Astrocyte (in vitro differentiated cells and primary cell): Measurements from ENCODE around the gene MRTFA. TPM values are rescaled to one million over a fixed set of nuclear protein-coding genes. Genes with fewer than 3 reads are reported as not detected.

Experiments used
- DNase-seq: peaks from one replicate; pipeline ENCODE4 v3.0.0-alpha.2; 2010; ENCODE audit warnings: low read depth
- FAIRE-seq: peaks from 2 replicates; lab custom pipeline; 2011; peaks lifted over from hg19 to GRCh38; lab: Jason Lieb, UNC
- H2AFZ ChIP-seq: 2 replicates; pipeline ENCODE4 v1.6.0; 2012; ENCODE audit warnings: low read depth, low read length, inconsistent platforms
- H3K27ac ChIP-seq: 2 replicates; pipeline ENCODE4 v1.5.1; 2011; ENCODE audit warnings: low read depth, low read length, inconsistent platforms
- H3K27me3 ChIP-seq: 2 replicates; pipeline ENCODE4 v1.6.0; 2011; ENCODE audit warnings: low read length, inconsistent platforms; ENCODE audit not compliant: insufficient read depth
- H3K36me3 ChIP-seq: 2 replicates; pipeline ENCODE4 v1.5.1; 2011; ENCODE audit warnings: low read length, inconsistent platforms; ENCODE audit not compliant: insufficient read depth
- H3K4me1 ChIP-seq: 2 replicates; pipeline ENCODE4 v1.5.1; 2011; ENCODE audit warnings: low read length, inconsistent platforms; ENCODE audit not compliant: insufficient read depth
- H3K4me2 ChIP-seq: 2 replicates; pipeline ENCODE4 v1.6.0; 2012; ENCODE audit warnings: low read length, inconsistent platforms
- H3K4me3 ChIP-seq: 2 replicates; pipeline ENCODE4 v1.5.1; 2011; ENCODE audit warnings: low read depth, mild to moderate bottlenecking, low read length, inconsistent platforms; ENCODE audit not compliant: insufficient read depth
- H3K79me2 ChIP-seq: 2 replicates; pipeline ENCODE4 v1.6.0; 2012; ENCODE audit warnings: mild to moderate bottlenecking, low read length, inconsistent platforms; ENCODE audit not compliant: insufficient read depth
- H3K9ac ChIP-seq: 2 replicates; pipeline ENCODE4 v1.6.0; 2012; ENCODE audit warnings: mild to moderate bottlenecking, low read length, inconsistent platforms
- H3K9me3 ChIP-seq: 2 replicates; pipeline ENCODE4 v1.5.1; 2012; ENCODE audit warnings: low read depth, mild to moderate bottlenecking, low read length, inconsistent platforms; ENCODE audit not compliant: insufficient read depth
- H4K20me1 ChIP-seq: 2 replicates; pipeline ENCODE4 v1.6.0; 2012; ENCODE audit warnings: low read length, inconsistent platforms; ENCODE audit not compliant: insufficient read depth
- H3K27ac Mint-ChIP-seq: one replicate; pipeline ENCODE4 v1.8.0; 2021; ENCODE audit warnings: mild to moderate bottlenecking, mixed read lengths; ENCODE audit not compliant: unreplicated experiment
- H3K27me3 Mint-ChIP-seq: one replicate; pipeline ENCODE4 v1.8.0; 2021; ENCODE audit warnings: low read depth, mixed read lengths; ENCODE audit not compliant: unreplicated experiment
- H3K36me3 Mint-ChIP-seq: one replicate; pipeline ENCODE4 v1.8.0; 2021; ENCODE audit warnings: low read depth, mixed read lengths; ENCODE audit not compliant: unreplicated experiment
- H3K4me1 Mint-ChIP-seq: one replicate; pipeline ENCODE4 v1.8.0; 2021; ENCODE audit warnings: low read depth, mixed read lengths; ENCODE audit not compliant: unreplicated experiment
- H3K4me3 Mint-ChIP-seq: one replicate; pipeline ENCODE4 v1.8.0; 2021; ENCODE audit warnings: mild to moderate bottlenecking, moderate library complexity, mixed read lengths; ENCODE audit not compliant: unreplicated experiment
- H3K9me3 Mint-ChIP-seq: one replicate; pipeline ENCODE4 v1.8.0; 2021; ENCODE audit warnings: mild to moderate bottlenecking, mixed read lengths; ENCODE audit not compliant: unreplicated experiment
- EZH2 ChIP-seq: IDR thresholded peaks from 2 replicates; pipeline ENCODE4 v1.6.1; 2012; ENCODE audit warnings: mild to moderate bottlenecking, low read length, inconsistent platforms; ENCODE audit not compliant: insufficient read depth
- total RNA-seq: library from RNA; stranded (reverse); gene quantifications from 2 replicates; pipeline ENCODE4 v1.2.1, GENCODE V29; 2021
- TF ChIP-seq, protein P1 (sequence below): IDR thresholded peaks from 2 replicates; pipeline ENCODE4 v1.5.1; 2011; ENCODE audit warnings: low read depth, mild to moderate bottlenecking, inconsistent platforms, low read length, moderate library complexity; ENCODE audit not compliant: insufficient read depth

The MRTFA gene
- total RNA-seq, 1 donor from 2014 or later, result 74.3 TPM

DNA sequence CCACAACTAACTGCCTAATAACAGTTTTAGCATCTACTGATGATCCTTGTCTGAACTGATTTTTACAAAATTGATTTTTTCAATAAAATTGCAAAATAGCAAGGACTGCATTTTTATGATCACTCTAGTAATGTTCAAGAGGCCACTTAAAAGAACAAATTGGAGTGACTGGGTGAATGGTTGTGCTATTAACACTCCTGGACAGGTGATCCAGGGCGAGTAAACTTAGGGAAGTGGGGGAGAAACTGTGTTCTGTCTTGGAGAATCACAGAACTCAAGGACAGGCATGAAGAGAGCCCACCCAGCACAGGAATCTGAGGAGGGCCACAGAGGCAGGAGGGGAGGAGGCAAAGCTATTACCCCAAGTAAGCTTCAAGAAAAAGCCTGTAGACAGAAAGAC is 190.3 kb downstream of the MRTFA start:
- no peak overlapping the region for H2AFZ ChIP-seq
- TF ChIP-seq EZH2, result no peak
- TF ChIP-seq, protein P1, sequence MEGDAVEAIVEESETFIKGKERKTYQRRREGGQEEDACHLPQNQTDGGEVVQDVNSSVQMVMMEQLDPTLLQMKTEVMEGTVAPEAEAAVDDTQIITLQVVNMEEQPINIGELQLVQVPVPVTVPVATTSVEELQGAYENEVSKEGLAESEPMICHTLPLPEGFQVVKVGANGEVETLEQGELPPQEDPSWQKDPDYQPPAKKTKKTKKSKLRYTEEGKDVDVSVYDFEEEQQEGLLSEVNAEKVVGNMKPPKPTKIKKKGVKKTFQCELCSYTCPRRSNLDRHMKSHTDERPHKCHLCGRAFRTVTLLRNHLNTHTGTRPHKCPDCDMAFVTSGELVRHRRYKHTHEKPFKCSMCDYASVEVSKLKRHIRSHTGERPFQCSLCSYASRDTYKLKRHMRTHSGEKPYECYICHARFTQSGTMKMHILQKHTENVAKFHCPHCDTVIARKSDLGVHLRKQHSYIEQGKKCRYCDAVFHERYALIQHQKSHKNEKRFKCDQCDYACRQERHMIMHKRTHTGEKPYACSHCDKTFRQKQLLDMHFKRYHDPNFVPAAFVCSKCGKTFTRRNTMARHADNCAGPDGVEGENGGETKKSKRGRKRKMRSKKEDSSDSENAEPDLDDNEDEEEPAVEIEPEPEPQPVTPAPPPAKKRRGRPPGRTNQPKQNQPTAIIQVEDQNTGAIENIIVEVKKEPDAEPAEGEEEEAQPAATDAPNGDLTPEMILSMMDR, result no peak

DNA sequence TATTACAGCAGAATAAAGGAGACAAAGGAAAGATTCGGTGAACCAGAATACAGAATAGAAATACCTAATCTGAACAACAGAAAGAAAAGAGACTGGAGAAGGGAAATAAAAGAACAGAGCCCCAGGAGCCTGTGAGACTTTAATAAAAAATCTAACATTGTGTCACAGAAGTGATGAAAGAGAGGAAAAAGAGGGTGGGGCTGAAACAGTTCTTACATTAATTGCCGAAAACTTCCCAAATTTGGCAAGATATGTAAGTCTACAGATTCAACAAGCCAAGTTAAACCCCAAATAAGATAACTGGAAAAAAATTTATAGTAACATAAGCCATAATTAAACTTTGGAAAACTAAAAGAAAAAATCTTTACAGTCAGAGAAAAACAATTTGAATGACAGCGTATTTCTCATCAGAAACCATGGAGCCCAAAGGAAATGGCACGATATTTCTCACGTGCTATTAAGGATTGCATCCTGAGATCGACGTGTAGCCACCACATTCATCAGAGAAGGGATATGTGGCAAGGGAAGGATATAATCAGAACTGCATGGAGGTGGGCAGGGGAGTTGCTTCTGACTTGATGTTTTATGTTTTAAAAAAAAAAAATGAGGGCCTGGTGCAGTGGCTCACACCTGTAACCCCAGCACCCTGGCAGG is 192.2 kb downstream of the MRTFA start:
- peaks cover 9% of the 10 kb centered on the region for H3K36me3 Mint-ChIP-seq
- no peaks in the 10 kb centered on the region for H3K9me3 Mint-ChIP-seq
- Histone ChIP-seq H4K20me1 (peaks cover 86% of the 10 kb centered on the region), H3K9ac (no peak overlapping the region), H3K4me2 (no peak overlapping the region), H3K9me3 (no peaks in the 10 kb centered on the region), H3K4me1 (peaks cover 9% of the 10 kb centered on the region), H3K27me3 (no peaks in the 10 kb centered on the region), H3K36me3 (peaks cover 7% of the 10 kb centered on the region), H3K4me3 (no peak overlapping the region), H3K79me2 (peaks cover 93% of the 10 kb centered on the region), H3K27ac (no peak overlapping the region), H2AFZ (no peak overlapping the region)
- no peak for TF ChIP-seq EZH2
- TF ChIP-seq, protein P1, result no peak
- no peaks in the 10 kb centered on the region for H3K27me3 Mint-ChIP-seq
- peaks cover 11% of the 10 kb centered on the region for H3K4me1 Mint-ChIP-seq
- H3K4me3 Mint-ChIP-seq, result no peak overlapping the region
- FAIRE-seq (no peak), DNase-seq (no peak)
- no peak overlapping the region for H3K27ac Mint-ChIP-seq

More for the DNA sequence above, 190.3 kb downstream of the MRTFA start:
- Histone ChIP-seq H3K36me3 (peaks cover 5% of the 10 kb centered on the region), H3K27me3 (no peaks in the 10 kb centered on the region), H3K9me3 (no peaks in the 10 kb centered on the region), H3K4me2 (no peak overlapping the region), H3K27ac (no peak overlapping the region), H3K4me3 (no peak overlapping the region), H3K9ac (no peak overlapping the region), H3K4me1 (peaks cover 19% of the 10 kb centered on the region), H4K20me1 (peaks cover 87% of the 10 kb centered on the region), H3K79me2 (peaks cover 95% of the 10 kb centered on the region)
- H3K27ac Mint-ChIP-seq, result peak overlapping the region; percentile 67
- DNase-seq (no peak), FAIRE-seq (no peak)
- no peaks in the 10 kb centered on the region for H3K9me3 Mint-ChIP-seq
- H3K36me3 Mint-ChIP-seq, result peaks cover 12% of the 10 kb centered on the region
- H3K4me3 Mint-ChIP-seq, result no peak overlapping the region
- no peaks in the 10 kb centered on the region for H3K27me3 Mint-ChIP-seq
- peaks cover 19% of the 10 kb centered on the region for H3K4me1 Mint-ChIP-seq

DNA sequence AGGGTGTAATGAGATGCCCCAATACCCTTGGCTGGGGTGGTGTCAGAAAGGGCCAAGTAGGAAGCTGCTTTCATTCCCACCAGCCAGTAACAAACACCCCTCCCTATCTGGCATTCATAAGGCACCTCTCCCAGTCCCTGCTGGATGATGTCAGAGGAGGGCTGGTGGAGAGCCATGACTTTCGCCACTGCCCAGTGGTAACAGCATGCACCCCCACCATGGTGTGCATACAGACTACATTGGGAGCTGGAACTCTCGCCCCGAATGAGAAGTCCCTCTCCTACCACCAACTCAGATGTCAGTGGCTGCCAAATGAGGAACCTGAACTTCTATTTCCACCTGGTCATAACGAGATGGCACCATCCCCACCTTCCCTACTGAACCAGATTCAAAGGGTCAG is 192.8 kb downstream of the MRTFA start:
- Histone ChIP-seq H3K79me2 (peaks cover 95% of the 10 kb centered on the region), H3K27me3 (no peaks in the 10 kb centered on the region), H4K20me1 (peaks cover 85% of the 10 kb centered on the region), H3K9me3 (no peaks in the 10 kb centered on the region), H3K27ac (no peak overlapping the region), H3K4me2 (no peak overlapping the region), H3K9ac (no peak overlapping the region), H3K36me3 (peaks cover 7% of the 10 kb centered on the region), H3K4me3 (no peak overlapping the region), H3K4me1 (peaks cover 5% of the 10 kb centered on the region), H2AFZ (no peak overlapping the region)
- H3K27ac Mint-ChIP-seq, result no peak overlapping the region
- TF ChIP-seq EZH2, result no peak
- TF ChIP-seq, protein P1, result no peak
- no peaks in the 10 kb centered on the region for H3K9me3 Mint-ChIP-seq
- peaks cover 9% of the 10 kb centered on the region for H3K36me3 Mint-ChIP-seq
- DNase-seq, result no peak
- no peak for FAIRE-seq
- peaks cover 9% of the 10 kb centered on the region for H3K4me1 Mint-ChIP-seq
- no peak overlapping the region for H3K4me3 Mint-ChIP-seq
- no peaks in the 10 kb centered on the region for H3K27me3 Mint-ChIP-seq
